IMR-90 (cell line): ENCODE data around the gene PHACTR2. TPM values are rescaled to one million over a fixed set of nuclear protein-coding genes. Genes with fewer than 3 reads are reported as not detected.

Experiments
- ATAC-seq: fragments of 200-7000 bp; cut with Tn5 transposase; 2 replicates; pipeline ENCODE4 v1.9.1; 2020; ENCODE audit warnings: low read depth, mild to moderate bottlenecking, moderate library complexity
- BruUV-seq: library from RNA; stranded (reverse); fragments of 400-500 nt; replicated peaks from 2 replicates; lab custom pipeline; 2021; lab: Mats Ljungman, UMichigan
- CTCF ChIA-PET: fragments of 300-600 bp; formaldehyde crosslinking; extraction: SDS; loops from one replicate; lab custom pipeline; 2021; ENCODE audit warnings: antibody characterized with exemption; lab: Yijun Ruan, JAX
- POLR2A ChIA-PET: fragments of 300-600 bp; sonication (Branson Sonifier 250); formaldehyde crosslinking; loops from one replicate; lab custom pipeline; 2022; ENCODE audit warnings: antibody characterized with exemption; ENCODE audit not compliant: unreplicated experiment; lab: Charles Lee
- DNase-seq: peaks from one replicate; pipeline ENCODE4 v3.0.0; 2013
- H2AFZ ChIP-seq: replicated peaks from 2 replicates; pipeline ENCODE3; 2013; ENCODE audit warnings: low read length, mild to moderate bottlenecking; ENCODE audit not compliant: poor library complexity
- H2AK5ac ChIP-seq: 2 replicates; pipeline ENCODE4 v1.6.1; 2013; ENCODE audit warnings: low read depth, low read length, inconsistent platforms
- H2AK9ac ChIP-seq: replicated peaks from 2 replicates; pipeline ENCODE3; 2013; ENCODE audit warnings: mild to moderate bottlenecking, low read depth, low read length, moderate library complexity; ENCODE audit not compliant: poor library complexity
- H2BK120ac ChIP-seq: 2 replicates; pipeline ENCODE4 v1.6.1; 2013; ENCODE audit warnings: low read depth, low read length, inconsistent platforms
- H2BK15ac ChIP-seq: 3 replicates; pipeline ENCODE4 v1.6.1; 2013; ENCODE audit warnings: low read depth, low read length, inconsistent platforms
- H2BK20ac ChIP-seq: 2 replicates; pipeline ENCODE4 v1.6.1; 2013; ENCODE audit warnings: low read depth, mild to moderate bottlenecking, inconsistent platforms, low read length, moderate library complexity
- H2BK5ac ChIP-seq: 2 replicates; pipeline ENCODE4 v1.6.1; 2013; ENCODE audit warnings: mild to moderate bottlenecking, low read depth, low read length, inconsistent platforms; ENCODE audit not compliant: poor library complexity, severe bottlenecking
- H3K14ac ChIP-seq: replicated peaks from 2 replicates; pipeline ENCODE4 v1.6.1; 2013; ENCODE audit warnings: low read depth, low read length, inconsistent platforms
- H3K18ac ChIP-seq: 2 replicates; pipeline ENCODE4 v1.6.1; 2013; ENCODE audit warnings: low read depth, low read length, control low read depth
- H3K23ac ChIP-seq: 2 replicates; pipeline ENCODE4 v1.6.1; 2013; ENCODE audit warnings: low read depth, low read length, inconsistent platforms
- H3K27ac ChIP-seq: 2 replicates; pipeline ENCODE4 v1.5.1; 2013; ENCODE audit warnings: mild to moderate bottlenecking, control low read depth, low read length; ENCODE audit not compliant: insufficient read depth
- H3K27me3 ChIP-seq: 2 replicates; pipeline ENCODE4 v1.6.1; 2013; ENCODE audit warnings: low read length; ENCODE audit not compliant: control insufficient read depth, insufficient read depth
- H3K36me3 ChIP-seq: 2 replicates; pipeline ENCODE4 v1.6.1; 2013; ENCODE audit warnings: low read length, mixed read lengths; ENCODE audit not compliant: control insufficient read depth, insufficient read depth
- H3K4ac ChIP-seq: 2 replicates; pipeline ENCODE4 v1.6.1; 2013; ENCODE audit warnings: low read depth, low read length, inconsistent platforms
- H3K4me1 ChIP-seq: 2 replicates; pipeline ENCODE4 v1.6.1; 2013; ENCODE audit warnings: low read length, mixed read lengths; ENCODE audit not compliant: control insufficient read depth, insufficient read depth
- H3K4me2 ChIP-seq: 2 replicates; pipeline ENCODE4 v1.6.1; 2013; ENCODE audit warnings: low read depth, mild to moderate bottlenecking, control low read depth, low read length, moderate library complexity
- H3K4me3 ChIP-seq: 2 replicates; pipeline ENCODE4 v1.5.1; 2013; ENCODE audit warnings: low read depth, mild to moderate bottlenecking, control low read depth, low read length, moderate library complexity; ENCODE audit not compliant: insufficient read depth
- H3K56ac ChIP-seq: 2 replicates; pipeline ENCODE4 v1.6.1; 2013; ENCODE audit warnings: low read length, inconsistent platforms; ENCODE audit not compliant: insufficient read depth; ENCODE audit errors: extremely low read depth
- H3K79me1 ChIP-seq, 2 experiments: 2 replicates each; pipeline ENCODE4 v1.6.1; 2013; ENCODE audit warnings: low read length in 2 of 2, inconsistent platforms in 1 of 2, low read depth in 1 of 2
- H3K9ac ChIP-seq: 2 replicates; pipeline ENCODE4 v1.6.1; 2013; ENCODE audit warnings: low read depth, low read length, control low read depth
- H3K9me1 ChIP-seq: 2 replicates; pipeline ENCODE4 v1.6.1; 2013; ENCODE audit warnings: low read length, inconsistent platforms; ENCODE audit not compliant: insufficient read depth
- H3K9me3 ChIP-seq: 2 replicates; pipeline ENCODE4 v1.6.1; 2013; ENCODE audit warnings: low read length; ENCODE audit not compliant: control insufficient read depth, insufficient read depth
- H4K20me1 ChIP-seq: 2 replicates; pipeline ENCODE4 v1.6.1; 2013; ENCODE audit warnings: low read length, inconsistent platforms; ENCODE audit not compliant: insufficient read depth
- H4K5ac ChIP-seq: 2 replicates; pipeline ENCODE4 v1.6.1; 2013; ENCODE audit warnings: mild to moderate bottlenecking, low read depth, low read length, control low read depth
- H4K8ac ChIP-seq, 2 experiments: 2 replicates each; pipeline ENCODE4 v1.6.1; 2013; ENCODE audit warnings: low read depth in 2 of 2, low read length in 2 of 2, control low read depth in 1 of 2, inconsistent platforms in 1 of 2
- H4K91ac ChIP-seq: 2 replicates; pipeline ENCODE4 v1.6.1; 2013; ENCODE audit warnings: low read depth, low read length, inconsistent platforms; ENCODE audit not compliant: insufficient read depth
- BHLHE40 ChIP-seq: fragments of 150-350 bp; IDR thresholded peaks from 2 replicates; pipeline ENCODE4 v1.6.1; 2016; ENCODE audit warnings: mild to moderate bottlenecking, low read depth, low read length
- CEBPB ChIP-seq: IDR thresholded peaks from 2 replicates; pipeline ENCODE4 v1.6.1; 2012; ENCODE audit warnings: low read depth, low read length, improper control_type of control experiment
- CHD1 ChIP-seq: IDR thresholded peaks from 2 replicates; pipeline ENCODE4 v1.6.1; 2012; ENCODE audit warnings: low read depth, low read length, improper control_type of control experiment
- CTCF ChIP-seq: conservative IDR thresholded peaks from 2 replicates; pipeline ENCODE4 v1.5.1; 2012; ENCODE audit warnings: mild to moderate bottlenecking, low read depth, low read length, improper control_type of control experiment
- ELK1 ChIP-seq: fragments of 150-350 bp; IDR thresholded peaks from 2 replicates; pipeline ENCODE4 v1.6.1; 2016; ENCODE audit warnings: low read depth, mild to moderate bottlenecking, low read length, moderate library complexity, borderline replicate concordance
- FOS ChIP-seq: fragments of 150-350 bp; IDR thresholded peaks from 2 replicates; pipeline ENCODE4 v1.6.1; 2016; ENCODE audit warnings: low read depth, low read length
- MAFK ChIP-seq: IDR thresholded peaks from 2 replicates; pipeline ENCODE4 v1.6.1; 2012; ENCODE audit warnings: low read depth, low read length, improper control_type of control experiment
- MAZ ChIP-seq: IDR thresholded peaks from 2 replicates; pipeline ENCODE4 v1.6.1; 2012; ENCODE audit warnings: low read depth, mild to moderate bottlenecking, low read length, improper control_type of control experiment, moderate library complexity, borderline replicate concordance
- MXI1 ChIP-seq: IDR thresholded peaks from 2 replicates; pipeline ENCODE4 v1.6.1; 2012; ENCODE audit warnings: low read depth, mild to moderate bottlenecking, low read length, moderate library complexity, borderline replicate concordance
- NFE2L2 ChIP-seq: fragments of 150-350 bp; IDR thresholded peaks from 2 replicates; pipeline ENCODE4 v1.6.1; 2016; ENCODE audit warnings: low read depth, mild to moderate bottlenecking, low read length
- POLR2A ChIP-seq: IDR thresholded peaks from 2 replicates; pipeline ENCODE4 v1.6.1; 2012; ENCODE audit warnings: mild to moderate bottlenecking, low read depth, low read length
- RAD21 ChIP-seq: IDR thresholded peaks from 2 replicates; pipeline ENCODE4 v1.6.1; 2012; ENCODE audit warnings: low read length, improper control_type of control experiment
- RCOR1 ChIP-seq: IDR thresholded peaks from 2 replicates; pipeline ENCODE4 v1.6.1; 2012; ENCODE audit warnings: mild to moderate bottlenecking, low read length, improper control_type of control experiment; ENCODE audit not compliant: insufficient replicate concordance
- RFX5 ChIP-seq: IDR thresholded peaks from 2 replicates; pipeline ENCODE4 v1.8.0; 2012; ENCODE audit warnings: low read depth, mild to moderate bottlenecking, low read length, moderate library complexity
- SMC3 ChIP-seq: fragments of 150-350 bp; IDR thresholded peaks from 2 replicates; pipeline ENCODE4 v1.6.1; 2016; ENCODE audit warnings: low read depth, mild to moderate bottlenecking, antibody characterized with exemption, low read length, moderate library complexity
- USF2 ChIP-seq: fragments of 150-350 bp; IDR thresholded peaks from 2 replicates; pipeline ENCODE4 v1.6.1; 2017; ENCODE audit warnings: mild to moderate bottlenecking, antibody characterized with exemption, low read length, low read depth
- WGBS, 2 experiments: methylation state at CpG; one replicate each; pipeline versions ENCODE4 v1.1.5 to v1.1.7; 2013; ENCODE audit warnings: missing lambda C conversion rate in 2 of 2; ENCODE audit not compliant: insufficient read length in 1 of 2; ENCODE audit errors: extremely low coverage in 2 of 2; 5-methylcytosine and 5-hydroxymethylcytosine counted together
- dilution Hi-C: fragments of 300-500 bp; cut with HindIII; formaldehyde crosslinking; loops from one replicate; pipeline ENCODE4 v1.14.3; 2018; ENCODE audit warnings: low sequenced_read_pairs; ENCODE audit not compliant: unreplicated experiment
- in situ Hi-C: fragments of 300-500 bp; cut with MboI; formaldehyde crosslinking; loops from 3 replicates; pipeline ENCODE4 v1.14.3; 2019; ENCODE audit warnings: low sequenced_read_pairs, inconsistent platforms, mixed read lengths
- intact Hi-C: fragments of 100-400 bp; cut with micrococcal nuclease; formaldehyde crosslinking; loops from 2 replicates; pipeline ENCODE4 v1.10.0; 2022
- polyA plus RNA-seq, 3 experiments: library from polyadenylated mRNA; depleted of rRNA; stranded (reverse); fragments of >200 nt; gene quantifications; 2 replicates each; pipeline ENCODE4 v1.2.3, GENCODE V29; 2012; ENCODE audit warnings: low replicate concordance in 1 of 3
- total RNA-seq: library from RNA; depleted of rRNA; stranded (reverse); fragments of >200 nt; gene quantifications from 2 replicates; pipeline ENCODE4 v1.2.3, GENCODE V29; 2012

Gene PHACTR2
- total and polyA plus RNA-seq, 2 of the 4 experiments (the other 2 are of a cell fraction) = 14.5 to 74.2 TPM

- H2BK5ac ChIP-seq = no peak overlapping the region
- DNase-seq (peak; percentile 35), ATAC-seq (peak; percentile 49)
- TF ChIP-seq ELK1 (no peak), MAZ (no peak), RAD21 (no peak), BHLHE40 (no peak), SMC3 (no peak), CEBPB (no peak), CTCF (no peak), MAFK (no peak), FOS (no peak), CHD1 (no peak), POLR2A (no peak), RFX5 (no peak), USF2 (no peak), MXI1 (no peak), NFE2L2 (no peak), RCOR1 (no peak)
- H3K14ac ChIP-seq = 0 out of 2 replicates have a peak overlapping the region, but pooled peaks have one; percentile 22
- no peak overlapping the region for H3K56ac ChIP-seq
- H3K9ac ChIP-seq = no peak overlapping the region
- peaks cover 8% of the 10 kb centered on the region for H3K4me1 ChIP-seq
- H4K5ac ChIP-seq = no peak overlapping the region
- H3K18ac ChIP-seq = no peak overlapping the region
- H2AK9ac ChIP-seq = no peak overlapping the region
- no peaks in the 10 kb centered on the region for H3K27me3 ChIP-seq
- 0 out of 2 replicates have a peak overlapping the region, but pooled peaks have one; percentile 14 for H3K23ac ChIP-seq
- POLR2A ChIA-PET = no interaction called here
- H3K79me1 ChIP-seq = peaks cover 0 to 13% of the 10 kb centered on the region in 2 experiments; a peak in 3 of 4 replicates
- H4K20me1 ChIP-seq = no peaks in the 10 kb centered on the region
- CTCF ChIA-PET = interaction anchor here (0.9 kb wide), 1 partner anchor 13 kb away, joined by 3 read pairs; no protein-coding TSS in a partner anchor
- H2BK15ac ChIP-seq = no peak overlapping the region
- 0 out of 4 replicates have a peak overlapping the region, but pooled peaks of 1 of the 2 experiments have one; percentile 34 for H4K8ac ChIP-seq
- intact Hi-C loops (no loop called here), dilution Hi-C loops (no loop called here), in situ Hi-C loops (no loop called here)
- no peak overlapping the region; the same call in 1 of the 2 replicates for H4K91ac ChIP-seq
- no peak overlapping the region for H3K4me3 ChIP-seq
- 48% methylated on average over 2 of the region's 3 CpGs; no CpG with 5 or more reads in 1 of the 2 experiments for WGBS, 2 experiments
- peaks cover 9% of the 10 kb centered on the region for H3K9me1 ChIP-seq
- no peak overlapping the region for H3K4ac ChIP-seq
- peaks cover 16% of the 10 kb centered on the region for H3K36me3 ChIP-seq
- H2AFZ ChIP-seq = no peak overlapping the region
- H2AK5ac ChIP-seq = no peak overlapping the region
- no TSS peak for BruUV-seq
- H3K9me3 ChIP-seq = no peaks in the 10 kb centered on the region
- no peak overlapping the region for H2BK20ac ChIP-seq
- H2BK120ac ChIP-seq = no peak overlapping the region
- H3K4me2 ChIP-seq = no peak overlapping the region; the same call in 1 of the 2 replicates
- H3K27ac ChIP-seq = no peak overlapping the region
Measured at GRCh38 chr6:143822584-143823024, 144.8 kb downstream of the PHACTR2 start.
